ENCODE data around the gene MGAT1.
"Not testable (repeated sequence)": the region's sequence is repeated elsewhere in the genome, so short reads cannot be mapped to it uniquely, and the experiment has no call there.

Gene MGAT1

DNA sequence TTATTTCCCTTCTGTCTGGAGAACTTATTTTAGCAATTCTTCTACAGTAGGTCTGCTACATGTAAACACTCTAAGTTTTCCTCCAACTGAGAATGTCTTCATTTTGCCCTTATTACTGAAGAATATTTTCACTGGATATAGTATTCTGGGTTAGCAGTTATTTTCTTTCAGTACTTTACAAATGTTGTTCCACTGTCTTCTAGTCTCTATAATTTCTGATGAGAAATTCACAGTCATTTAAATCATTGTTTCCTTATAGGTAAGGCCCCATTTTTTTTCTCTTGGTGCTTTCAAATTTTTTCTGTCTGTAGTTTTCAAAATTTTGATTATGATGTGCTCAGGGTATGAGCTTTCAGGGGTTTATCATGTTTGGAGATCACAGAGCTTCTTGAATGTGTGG lies 30.8 kb downstream of the MGAT1 start:
- H3K36me3 ChIP-seq (ENCODE audit: control insufficient read depth in 2 of 2, insufficient read depth in 2 of 2, low read length in 2 of 2) = no peaks in the 10 kb centered on the region
- no peaks in the 10 kb centered on the region for H3K9me3 ChIP-seq (ENCODE audit: control insufficient read depth in 2 of 2, low read length in 2 of 2)
- no peaks in the 10 kb centered on the region for H3K4me1 ChIP-seq (ENCODE audit: control insufficient read depth in 2 of 2, insufficient read depth in 2 of 2, low read length in 2 of 2)
- no peak overlapping the region for H3K4me3 ChIP-seq (ENCODE audit: low read length in 2 of 2)
- H3K27ac ChIP-seq (ENCODE audit: low read depth in 2 of 2, low read length in 2 of 2) = no peak overlapping the region
- no peaks in the 10 kb centered on the region for H3K27me3 ChIP-seq (ENCODE audit: control insufficient read depth in 2 of 2, insufficient read depth in 2 of 2, low read length in 2 of 2)
- no peak overlapping the region for H3K9ac ChIP-seq (ENCODE audit: low read depth in 1 of 2, low read length in 2 of 2)

DNA sequence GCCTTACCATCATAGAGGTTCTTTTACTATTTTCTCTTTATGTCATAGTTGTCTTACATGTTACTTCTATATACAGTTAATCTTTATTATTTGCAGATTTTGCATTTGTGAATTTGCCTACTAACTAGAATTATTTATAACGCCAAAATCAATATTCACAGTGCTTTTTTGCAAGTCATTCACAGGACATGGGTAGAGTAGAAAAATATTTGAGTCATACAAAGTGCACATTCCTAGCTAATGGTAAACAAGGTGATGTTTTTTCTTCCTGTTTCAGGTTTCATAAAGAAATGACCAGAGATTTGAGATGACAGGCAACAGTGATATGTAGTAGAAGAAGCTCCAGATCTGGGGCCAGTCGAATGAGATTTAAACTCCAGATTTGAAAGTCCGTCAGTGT lies 32.8 kb downstream of the MGAT1 start:
- Histone ChIP-seq H3K4me1 (ENCODE audit: control insufficient read depth in 2 of 2, insufficient read depth in 2 of 2, low read length in 2 of 2) (no peaks in the 10 kb centered on the region), H3K27me3 (ENCODE audit: control insufficient read depth in 2 of 2, insufficient read depth in 2 of 2, low read length in 2 of 2) (no peaks in the 10 kb centered on the region), H3K9ac (ENCODE audit: low read depth in 1 of 2, low read length in 2 of 2) (no peak overlapping the region), H3K36me3 (ENCODE audit: control insufficient read depth in 2 of 2, insufficient read depth in 2 of 2, low read length in 2 of 2) (no peaks in the 10 kb centered on the region), H3K4me3 (ENCODE audit: low read length in 2 of 2) (no peak overlapping the region), H3K9me3 (ENCODE audit: control insufficient read depth in 2 of 2, low read length in 2 of 2) (no peaks in the 10 kb centered on the region), H3K27ac (ENCODE audit: low read depth in 2 of 2, low read length in 2 of 2) (no peak overlapping the region)

DNA sequence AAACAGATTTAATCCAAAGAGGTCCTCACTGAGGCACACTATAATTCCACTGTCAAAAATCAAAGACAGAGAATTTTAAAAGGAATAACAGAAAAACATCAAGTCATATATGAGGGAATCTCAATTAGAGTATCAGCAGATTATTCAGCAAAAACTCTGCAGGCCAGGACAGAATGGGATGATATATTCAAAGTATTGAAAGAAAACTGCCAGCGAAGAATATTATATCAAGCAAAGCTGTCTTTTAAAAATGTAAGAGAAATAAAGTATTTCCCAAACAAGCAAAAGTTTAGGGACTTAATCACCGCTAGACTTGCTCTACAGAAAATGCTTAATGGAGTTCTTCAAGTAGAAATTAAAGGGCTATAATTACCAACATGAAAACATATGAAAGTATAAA lies 47.0 kb downstream of the MGAT1 start:
- H3K27me3 ChIP-seq (ENCODE audit: control insufficient read depth in 2 of 2, insufficient read depth in 2 of 2, low read length in 2 of 2) = no peaks in the 10 kb centered on the region
- no peaks in the 10 kb centered on the region for H3K4me1 ChIP-seq (ENCODE audit: control insufficient read depth in 2 of 2, insufficient read depth in 2 of 2, low read length in 2 of 2)
- H3K4me3 ChIP-seq (ENCODE audit: low read length in 2 of 2) = no peak overlapping the region
- no peak overlapping the region for H3K9ac ChIP-seq (ENCODE audit: low read depth in 1 of 2, low read length in 2 of 2)
- H3K36me3 ChIP-seq (ENCODE audit: control insufficient read depth in 2 of 2, insufficient read depth in 2 of 2, low read length in 2 of 2) = no peaks in the 10 kb centered on the region
- no peaks in the 10 kb centered on the region for H3K9me3 ChIP-seq (ENCODE audit: control insufficient read depth in 2 of 2, low read length in 2 of 2)
- no peak overlapping the region for H3K27ac ChIP-seq (ENCODE audit: low read depth in 2 of 2, low read length in 2 of 2)

DNA sequence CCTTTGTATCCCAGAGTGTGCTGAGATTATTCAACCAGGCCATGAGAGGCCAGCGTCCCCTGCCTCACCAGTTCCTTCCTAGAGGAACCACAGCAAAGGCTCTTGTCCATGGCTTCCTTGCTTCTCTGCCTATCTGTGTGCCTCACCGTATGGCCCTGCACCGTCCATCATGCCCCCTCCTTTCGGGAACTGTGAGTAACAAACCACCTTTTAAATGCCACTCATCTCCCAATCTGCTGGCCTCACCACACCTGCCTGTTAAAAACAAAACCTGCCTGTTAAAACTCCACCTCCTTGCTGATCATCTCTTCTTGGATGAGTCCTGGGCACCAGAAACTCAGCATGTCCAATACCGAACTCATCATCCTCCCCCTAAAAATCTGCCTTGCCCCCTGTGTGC lies 58.4 kb downstream of the MGAT1 start:
- H3K27me3 ChIP-seq (ENCODE audit: control insufficient read depth in 2 of 2, insufficient read depth in 2 of 2, low read length in 2 of 2) = peaks cover 4 to 9% of the 10 kb centered on the region in 2 donors
- H3K9me3 ChIP-seq (ENCODE audit: control insufficient read depth in 2 of 2, low read length in 2 of 2) = no peaks in the 10 kb centered on the region
- H3K36me3 ChIP-seq (ENCODE audit: control insufficient read depth in 2 of 2, insufficient read depth in 2 of 2, low read length in 2 of 2) = no peaks in the 10 kb centered on the region
- H3K27ac ChIP-seq (ENCODE audit: low read depth in 2 of 2, low read length in 2 of 2) = no peak overlapping the region
- H3K4me3 ChIP-seq (ENCODE audit: low read length in 2 of 2) = no peak overlapping the region
- H3K4me1 ChIP-seq (ENCODE audit: control insufficient read depth in 2 of 2, insufficient read depth in 2 of 2, low read length in 2 of 2) = no peaks in the 10 kb centered on the region
- H3K9ac ChIP-seq (ENCODE audit: low read depth in 1 of 2, low read length in 2 of 2) = no peak overlapping the region

DNA sequence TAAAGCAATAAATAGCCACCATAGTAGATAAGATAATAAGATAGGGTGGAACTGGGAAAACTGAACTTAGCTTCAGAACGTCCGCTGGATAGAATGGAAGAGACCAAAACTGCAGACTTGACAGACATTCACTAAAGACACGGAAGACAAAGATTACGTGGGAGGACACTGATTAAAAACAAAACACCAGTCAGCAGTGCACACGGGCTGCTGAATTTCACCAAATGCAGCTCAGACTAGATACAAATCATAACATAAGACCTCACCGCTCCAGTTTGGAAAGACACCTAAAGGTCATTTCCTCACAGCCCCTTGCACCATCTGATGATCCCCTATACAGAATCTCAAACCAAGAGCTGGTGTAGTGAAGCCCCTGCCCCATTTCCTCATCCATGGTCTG lies 59.9 kb downstream of the MGAT1 start:
- H3K27me3 ChIP-seq (ENCODE audit: control insufficient read depth in 2 of 2, insufficient read depth in 2 of 2, low read length in 2 of 2) = peaks cover 4 to 9% of the 10 kb centered on the region in 2 donors
- H3K4me3 ChIP-seq (ENCODE audit: low read length in 2 of 2) = no peak overlapping the region
- no peak overlapping the region for H3K9ac ChIP-seq (ENCODE audit: low read depth in 1 of 2, low read length in 2 of 2)
- H3K27ac ChIP-seq (ENCODE audit: low read depth in 2 of 2, low read length in 2 of 2) = no peak overlapping the region
- no peaks in the 10 kb centered on the region for H3K36me3 ChIP-seq (ENCODE audit: control insufficient read depth in 2 of 2, insufficient read depth in 2 of 2, low read length in 2 of 2)
- H3K4me1 ChIP-seq (ENCODE audit: control insufficient read depth in 2 of 2, insufficient read depth in 2 of 2, low read length in 2 of 2) = no peaks in the 10 kb centered on the region
- no peaks in the 10 kb centered on the region for H3K9me3 ChIP-seq (ENCODE audit: control insufficient read depth in 2 of 2, low read length in 2 of 2)

DNA sequence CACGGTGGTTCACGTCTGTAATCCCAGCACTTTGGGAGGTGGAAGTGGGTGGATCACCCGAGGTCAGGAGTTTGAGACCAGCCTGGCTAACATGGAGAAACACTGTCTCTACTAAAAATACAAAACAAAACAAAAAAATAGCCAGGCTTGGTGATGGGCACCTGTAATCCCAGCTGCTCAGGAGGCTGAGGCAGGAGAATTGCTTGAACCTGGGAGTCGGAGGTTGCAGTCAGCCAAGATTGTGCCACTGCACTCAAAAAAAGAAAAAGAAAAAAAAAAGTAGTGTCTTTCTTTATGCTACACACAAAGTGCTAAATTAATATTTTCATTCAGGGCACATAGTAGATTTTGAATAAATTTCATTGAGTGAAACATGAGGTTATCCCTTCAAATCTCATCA lies 61.7 kb downstream of the MGAT1 start:
- H3K27me3 ChIP-seq (ENCODE audit: control insufficient read depth in 2 of 2, insufficient read depth in 2 of 2, low read length in 2 of 2); H3K4me1 ChIP-seq (ENCODE audit: control insufficient read depth in 2 of 2, insufficient read depth in 2 of 2, low read length in 2 of 2); H3K9ac ChIP-seq (ENCODE audit: low read depth in 1 of 2, low read length in 2 of 2); H3K36me3 ChIP-seq (ENCODE audit: control insufficient read depth in 2 of 2, insufficient read depth in 2 of 2, low read length in 2 of 2); H3K4me3 ChIP-seq (ENCODE audit: low read length in 2 of 2); H3K9me3 ChIP-seq (ENCODE audit: control insufficient read depth in 2 of 2, low read length in 2 of 2); H3K27ac ChIP-seq (ENCODE audit: low read depth in 2 of 2, low read length in 2 of 2): not testable (repeated sequence)

DNA sequence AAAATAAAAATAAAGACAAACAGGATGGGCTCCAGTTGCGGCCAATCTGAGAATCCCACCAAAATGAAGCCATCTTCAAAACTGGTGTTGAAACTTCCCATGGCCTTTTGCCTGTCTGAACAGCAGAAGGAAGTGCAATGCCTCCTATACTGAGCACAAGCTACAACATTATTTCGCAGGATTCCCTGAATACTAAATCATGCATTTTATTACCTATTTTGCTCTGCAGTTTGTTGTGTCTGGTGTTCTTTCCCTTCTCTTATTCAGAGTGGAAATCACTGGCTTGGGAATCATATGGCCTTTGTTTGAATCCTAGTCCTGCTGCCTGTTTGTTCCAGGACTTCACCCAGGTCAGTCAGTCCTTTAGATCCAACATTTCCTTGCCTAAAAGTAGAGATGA lies 62.6 kb downstream of the MGAT1 start, which contains the start of gene OR2Y1:
OR2Y1 (minus strand) TSS at position 101 of the 400 bp plus-strand sequence; CDS start at position 101, 0 bp downstream.
- Histone ChIP-seq H3K9me3 (ENCODE audit: control insufficient read depth in 2 of 2, low read length in 2 of 2) (no peaks in the 10 kb centered on the region), H3K36me3 (ENCODE audit: control insufficient read depth in 2 of 2, insufficient read depth in 2 of 2, low read length in 2 of 2) (no peaks in the 10 kb centered on the region), H3K27me3 (ENCODE audit: control insufficient read depth in 2 of 2, insufficient read depth in 2 of 2, low read length in 2 of 2) (peaks cover 0 to 9% of the 10 kb centered on the region in 2 donors), H3K27ac (ENCODE audit: low read depth in 2 of 2, low read length in 2 of 2) (no peak within 1 kb of the TSS), H3K4me1 (ENCODE audit: control insufficient read depth in 2 of 2, insufficient read depth in 2 of 2, low read length in 2 of 2) (no peaks in the 10 kb centered on the region), H3K9ac (ENCODE audit: low read depth in 1 of 2, low read length in 2 of 2) (no peak within 1 kb of the TSS), H3K4me3 (ENCODE audit: low read length in 2 of 2) (no peak within 1 kb of the TSS)

DNA sequence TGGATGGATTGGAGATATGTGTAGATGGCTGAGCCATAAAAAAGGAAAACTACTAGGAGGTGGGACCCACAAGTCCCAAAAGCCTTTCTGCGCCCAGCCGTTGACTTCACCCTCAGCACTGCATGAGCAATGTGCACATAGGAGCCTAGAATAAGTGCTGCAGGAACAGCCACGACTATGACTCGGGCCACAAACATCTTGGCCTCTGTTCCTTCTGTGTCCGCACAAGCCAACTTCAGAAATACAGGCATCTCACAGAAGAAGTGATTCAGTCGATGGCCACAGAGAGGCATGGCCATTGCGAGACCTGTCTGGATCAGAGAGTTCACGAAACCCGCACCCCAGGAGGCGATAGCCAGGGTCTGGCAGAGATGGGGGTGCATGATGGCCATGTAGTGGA lies 63.3 kb downstream of the MGAT1 start:
- no peak overlapping the region for H3K27ac ChIP-seq (ENCODE audit: low read depth in 2 of 2, low read length in 2 of 2)
- H3K36me3 ChIP-seq (ENCODE audit: control insufficient read depth in 2 of 2, insufficient read depth in 2 of 2, low read length in 2 of 2) = no peaks in the 10 kb centered on the region
- H3K9ac ChIP-seq (ENCODE audit: low read depth in 1 of 2, low read length in 2 of 2) = no peak overlapping the region
- peaks cover 0 to 4% of the 10 kb centered on the region in 2 donors for H3K27me3 ChIP-seq (ENCODE audit: control insufficient read depth in 2 of 2, insufficient read depth in 2 of 2, low read length in 2 of 2)
- H3K4me1 ChIP-seq (ENCODE audit: control insufficient read depth in 2 of 2, insufficient read depth in 2 of 2, low read length in 2 of 2) = no peaks in the 10 kb centered on the region
- H3K4me3 ChIP-seq (ENCODE audit: low read length in 2 of 2) = no peak overlapping the region
- H3K9me3 ChIP-seq (ENCODE audit: control insufficient read depth in 2 of 2, low read length in 2 of 2) = no peaks in the 10 kb centered on the region

DNA sequence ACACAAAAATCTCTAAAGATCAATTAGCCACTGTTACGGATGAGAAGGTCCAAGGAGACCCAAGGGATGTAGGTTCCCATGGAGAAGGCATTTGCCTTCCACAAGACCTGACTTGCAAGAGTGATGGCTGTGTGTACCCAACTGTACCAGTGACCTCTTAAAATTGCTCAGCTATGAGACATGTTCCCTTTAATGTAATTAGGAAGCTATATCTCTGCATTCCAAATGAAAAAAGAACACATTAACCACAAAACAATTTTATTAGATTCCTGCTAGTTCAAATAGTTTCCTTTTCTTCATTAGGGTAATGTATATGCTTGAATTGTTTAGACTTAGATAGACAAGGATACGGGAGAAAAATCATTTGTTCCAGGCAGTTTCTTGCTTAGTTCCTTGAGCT lies 66.1 kb downstream of the MGAT1 start:
- Histone ChIP-seq H3K9ac (ENCODE audit: low read depth in 1 of 2, low read length in 2 of 2) (no peak overlapping the region), H3K9me3 (ENCODE audit: control insufficient read depth in 2 of 2, low read length in 2 of 2) (no peaks in the 10 kb centered on the region), H3K36me3 (ENCODE audit: control insufficient read depth in 2 of 2, insufficient read depth in 2 of 2, low read length in 2 of 2) (no peaks in the 10 kb centered on the region), H3K4me1 (ENCODE audit: control insufficient read depth in 2 of 2, insufficient read depth in 2 of 2, low read length in 2 of 2) (no peaks in the 10 kb centered on the region), H3K4me3 (ENCODE audit: low read length in 2 of 2) (no peak overlapping the region), H3K27me3 (ENCODE audit: control insufficient read depth in 2 of 2, insufficient read depth in 2 of 2, low read length in 2 of 2) (peaks cover 0 to 7% of the 10 kb centered on the region in 2 donors), H3K27ac (ENCODE audit: low read depth in 2 of 2, low read length in 2 of 2) (no peak overlapping the region)

Measured in mucosa of rectum (tissue), 2 donors.